Lower lobe of right lung (tissue), 2 donors: ENCODE data around the gene ADAM19. TPM values are rescaled to one million over a fixed set of nuclear protein-coding genes. Genes with fewer than 3 reads are reported as not detected.

Experiments used
- ATAC-seq, 2 donors: fragments of 200-7000 bp; cut with Tn5 transposase; one replicate each; pipeline ENCODE4 v1.9.1; 2020 to 2022; ENCODE audit warnings: mild to moderate bottlenecking in 2 of 2, moderate library complexity in 2 of 2
- DNase-seq: peaks from one replicate; pipeline ENCODE4 v3.0.0-alpha.2; 2020
- H3K27ac ChIP-seq: fragments of 200-600 bp; one replicate; pipeline ENCODE4 v1.8.0; 2022
- H3K27me3 ChIP-seq: fragments of 200-600 bp; one replicate; pipeline ENCODE4 v1.8.0; 2022; ENCODE audit warnings: low read depth
- H3K36me3 ChIP-seq: fragments of 200-600 bp; one replicate; pipeline ENCODE4 v1.8.0; 2022; ENCODE audit warnings: mild to moderate bottlenecking
- H3K4me1 ChIP-seq: fragments of 200-600 bp; one replicate; pipeline ENCODE4 v1.8.0; 2022
- H3K4me3 ChIP-seq: fragments of 200-600 bp; one replicate; pipeline ENCODE4 v1.8.0; 2022; ENCODE audit warnings: mild to moderate bottlenecking
- H3K9me3 ChIP-seq: fragments of 200-600 bp; one replicate; pipeline ENCODE4 v1.8.0; 2022
- intact Hi-C: fragments of 100-400 bp; cut with DNase I; formaldehyde crosslinking; loops from one replicate; pipeline ENCODE4 v1.11.0; 2022
- total RNA-seq: library from RNA; stranded (reverse); fragmentation: NEBNext Ultra II Directional; extraction: Animal tissue kit (Norgen Biotek cat#: 25700); gene quantifications from one replicate; pipeline ENCODE4 v1.2.1, GENCODE V29; 2021
- TF ChIP-seq, protein P1 (sequence below): fragments of 200-600 bp; IDR thresholded peaks from one replicate; pipeline ENCODE4 v1.8.0; 2022; ENCODE audit warnings: antibody characterized with exemption, mild to moderate bottlenecking
- donor health status: DM: no; HTN: yes; CAD: no; lungs with severe emphysema.

Gene ADAM19
- total RNA-seq, 1 donor from 2014 or later, result 12.0 TPM

DNA sequence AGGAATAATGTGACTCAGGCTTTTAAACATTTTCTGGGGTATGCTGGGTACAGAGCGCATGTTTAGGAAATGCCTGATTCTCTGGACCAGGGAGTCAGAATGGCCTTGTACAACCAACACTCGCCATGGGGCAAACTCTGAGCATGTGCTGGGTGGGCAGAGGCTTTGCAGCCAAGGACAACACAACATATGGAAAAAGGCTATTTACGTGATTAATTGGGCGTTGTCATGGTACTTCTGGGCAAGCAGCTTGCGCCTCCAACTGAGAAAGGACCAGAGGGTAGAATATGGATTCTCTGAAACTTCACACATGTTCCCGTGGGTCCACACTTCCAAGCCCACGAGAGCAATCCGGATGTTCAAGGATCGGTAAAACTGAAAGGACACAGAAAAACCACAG, 66.5 kb downstream of the ADAM19 start:
- no peak overlapping the region for H3K4me3 ChIP-seq
- TF ChIP-seq, protein P1, sequence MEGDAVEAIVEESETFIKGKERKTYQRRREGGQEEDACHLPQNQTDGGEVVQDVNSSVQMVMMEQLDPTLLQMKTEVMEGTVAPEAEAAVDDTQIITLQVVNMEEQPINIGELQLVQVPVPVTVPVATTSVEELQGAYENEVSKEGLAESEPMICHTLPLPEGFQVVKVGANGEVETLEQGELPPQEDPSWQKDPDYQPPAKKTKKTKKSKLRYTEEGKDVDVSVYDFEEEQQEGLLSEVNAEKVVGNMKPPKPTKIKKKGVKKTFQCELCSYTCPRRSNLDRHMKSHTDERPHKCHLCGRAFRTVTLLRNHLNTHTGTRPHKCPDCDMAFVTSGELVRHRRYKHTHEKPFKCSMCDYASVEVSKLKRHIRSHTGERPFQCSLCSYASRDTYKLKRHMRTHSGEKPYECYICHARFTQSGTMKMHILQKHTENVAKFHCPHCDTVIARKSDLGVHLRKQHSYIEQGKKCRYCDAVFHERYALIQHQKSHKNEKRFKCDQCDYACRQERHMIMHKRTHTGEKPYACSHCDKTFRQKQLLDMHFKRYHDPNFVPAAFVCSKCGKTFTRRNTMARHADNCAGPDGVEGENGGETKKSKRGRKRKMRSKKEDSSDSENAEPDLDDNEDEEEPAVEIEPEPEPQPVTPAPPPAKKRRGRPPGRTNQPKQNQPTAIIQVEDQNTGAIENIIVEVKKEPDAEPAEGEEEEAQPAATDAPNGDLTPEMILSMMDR, result no peak
- no peaks in the 10 kb centered on the region for H3K27me3 ChIP-seq
- intact Hi-C loops, result no loop called here
- peaks cover 16% of the 10 kb centered on the region for H3K36me3 ChIP-seq
- peaks cover 17% of the 10 kb centered on the region for H3K4me1 ChIP-seq
- no peak for DNase-seq
- H3K27ac ChIP-seq, result no peak overlapping the region
- H3K9me3 ChIP-seq, result no peaks in the 10 kb centered on the region
- no peak for ATAC-seq

DNA sequence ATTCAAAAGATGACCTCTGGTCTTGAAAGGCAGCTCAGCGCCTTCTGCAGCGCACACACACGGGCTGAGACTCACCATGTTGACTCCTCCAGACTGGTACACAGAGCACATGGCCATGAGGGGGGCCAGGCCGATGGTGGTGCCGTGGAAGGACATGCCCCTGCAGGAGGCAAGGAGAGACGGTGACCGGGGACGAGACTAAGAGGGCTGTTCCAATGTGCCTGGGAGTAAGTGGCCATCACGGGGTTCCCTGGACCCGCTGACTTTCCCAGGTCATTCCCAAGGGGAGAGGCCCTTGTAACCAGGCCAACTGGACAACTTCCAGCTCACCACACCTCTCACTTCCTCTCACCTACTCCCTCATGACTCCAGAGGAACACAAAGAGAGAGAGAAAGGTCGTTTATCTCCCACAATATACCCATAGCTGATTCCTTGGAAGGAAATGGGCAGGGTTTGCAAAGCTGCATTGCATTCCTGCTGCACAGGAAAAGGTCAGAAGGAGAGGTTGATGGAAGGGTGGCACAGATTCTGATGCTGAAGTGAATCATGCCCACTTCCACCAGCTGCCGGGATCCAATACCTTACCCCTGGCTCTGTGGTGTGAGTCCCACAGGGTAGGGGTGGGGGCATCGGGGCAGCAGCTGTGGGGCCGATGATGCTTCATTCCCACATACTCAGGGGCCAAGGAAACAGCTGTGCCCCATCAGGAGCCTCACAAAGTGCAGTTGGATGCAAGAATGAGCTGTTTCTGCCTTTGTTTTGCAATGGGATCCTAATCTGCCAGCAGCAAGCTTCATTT, 68.4 kb downstream of the ADAM19 start:
- Histone ChIP-seq H3K4me1 (peaks cover 17% of the 10 kb centered on the region), H3K4me3 (no peak overlapping the region), H3K27ac (no peak overlapping the region), H3K36me3 (peaks cover 9% of the 10 kb centered on the region), H3K27me3 (no peaks in the 10 kb centered on the region), H3K9me3 (no peaks in the 10 kb centered on the region)
- DNase-seq (no peak), ATAC-seq (no peak)
- intact Hi-C loops, result no loop called here
- TF ChIP-seq, protein P1, result no peak

DNA sequence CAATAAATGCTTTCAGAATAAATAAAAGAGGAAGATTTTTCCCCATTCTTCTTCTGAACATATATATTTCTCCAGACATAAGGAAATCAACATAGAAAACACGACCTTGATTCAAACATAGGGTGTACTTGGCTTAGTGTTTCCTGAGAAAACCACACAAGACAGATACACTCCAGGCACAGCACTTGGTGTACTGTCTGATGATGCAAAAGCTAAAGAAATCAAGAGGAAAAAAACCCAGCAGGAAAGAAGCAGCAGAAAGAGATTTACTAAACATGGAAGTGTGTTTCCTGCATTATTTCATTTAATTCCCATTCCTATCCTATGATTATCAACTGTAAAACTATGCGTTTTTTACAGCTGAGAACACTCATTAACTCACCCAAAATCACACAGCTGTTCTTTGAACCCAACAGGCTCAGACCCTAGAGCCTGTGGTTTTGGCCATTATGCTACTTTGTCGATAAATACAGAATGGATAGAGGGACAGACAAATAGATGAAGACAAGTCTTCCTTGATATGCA, 69.4 kb downstream of the ADAM19 start:
- intact Hi-C loops, result no loop called here
- ATAC-seq (no peak), DNase-seq (no peak)
- TF ChIP-seq, protein P1, result no peak
- no peaks in the 10 kb centered on the region for H3K27me3 ChIP-seq
- no peaks in the 10 kb centered on the region for H3K9me3 ChIP-seq
- no peak overlapping the region for H3K4me3 ChIP-seq
- H3K4me1 ChIP-seq, result peaks cover 13% of the 10 kb centered on the region
- H3K27ac ChIP-seq, result no peak overlapping the region
- H3K36me3 ChIP-seq, result peaks cover 9% of the 10 kb centered on the region

DNA sequence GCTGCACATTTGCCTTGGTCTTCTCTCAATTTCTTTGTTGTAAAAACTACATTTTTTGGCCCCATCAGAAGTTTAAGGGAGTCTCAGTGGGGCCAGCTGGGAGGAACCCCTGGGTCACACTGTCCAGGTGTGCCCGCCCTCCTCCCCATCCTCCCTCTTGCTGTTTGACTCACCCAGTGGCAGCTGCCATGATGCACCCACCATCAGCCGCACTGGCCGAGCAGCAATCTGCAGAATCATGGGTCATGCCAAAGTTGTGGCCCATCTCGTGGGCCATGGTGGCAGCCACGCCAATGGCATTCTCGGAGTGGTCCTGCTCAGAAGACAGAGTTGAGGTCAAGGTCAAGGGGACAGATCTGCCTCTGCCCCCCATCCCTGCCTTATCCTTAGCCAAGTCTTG, 70.1 kb downstream of the ADAM19 start:
- ATAC-seq (no peak), DNase-seq (no peak)
- Histone ChIP-seq H3K27me3 (no peaks in the 10 kb centered on the region), H3K9me3 (no peaks in the 10 kb centered on the region), H3K36me3 (peaks cover 9% of the 10 kb centered on the region), H3K4me1 (peaks cover 8% of the 10 kb centered on the region), H3K27ac (no peak overlapping the region), H3K4me3 (no peak overlapping the region)
- intact Hi-C loops, result no loop called here
- TF ChIP-seq, protein P1, result no peak

DNA sequence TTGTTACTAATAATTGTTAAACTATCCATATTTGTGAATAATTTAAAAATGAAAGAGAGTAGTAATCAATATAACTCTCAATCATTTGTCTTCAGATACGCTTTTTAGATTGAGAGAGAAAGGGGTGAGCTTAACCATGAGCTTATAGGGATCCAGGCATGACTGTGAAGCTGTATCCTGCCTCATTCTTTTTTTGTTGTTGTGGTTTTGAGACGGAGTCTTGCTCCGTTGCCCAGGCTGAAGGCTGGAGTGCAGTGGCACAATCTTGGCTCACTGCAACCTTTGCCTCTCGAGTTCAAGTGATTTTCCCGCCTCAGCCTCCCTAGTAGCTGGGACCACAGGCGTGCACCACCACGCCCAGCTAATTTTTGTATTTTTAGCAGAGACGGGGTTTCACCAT, 71.5 kb downstream of the ADAM19 start:
- TF ChIP-seq, protein P1, result no peak
- H3K27me3 ChIP-seq, result no peaks in the 10 kb centered on the region
- no peak for ATAC-seq
- no peak overlapping the region for H3K4me3 ChIP-seq
- no peak for DNase-seq
- no peaks in the 10 kb centered on the region for H3K9me3 ChIP-seq
- intact Hi-C loops, result no loop called here
- H3K27ac ChIP-seq, result no peak overlapping the region
- peaks cover 8% of the 10 kb centered on the region for H3K36me3 ChIP-seq
- peaks cover 8% of the 10 kb centered on the region for H3K4me1 ChIP-seq
